ENCODE data around the gene OR52E1.

DNA sequence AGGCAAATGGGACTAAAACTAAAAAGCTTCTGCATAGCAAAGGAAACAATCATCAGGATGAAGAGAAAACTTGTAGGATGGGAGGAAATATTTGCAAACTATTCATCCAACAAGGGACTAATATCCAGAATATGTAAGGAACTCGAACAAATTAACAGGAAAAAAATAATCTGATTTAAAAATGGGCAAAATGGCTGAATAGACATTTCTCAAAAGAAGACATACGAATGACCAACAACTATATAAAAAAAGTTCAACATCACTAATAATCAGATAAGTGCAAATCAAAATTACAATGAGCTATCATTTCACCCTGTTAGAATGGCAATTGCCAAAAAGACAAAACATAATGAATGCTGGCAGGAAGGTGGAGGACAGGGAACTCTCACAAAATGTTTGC, 12.0 kb downstream of the OR52E1 start:
- TF ChIP-seq POLR2A (IDR thresholded peaks at IDR 0.05; ENCODE audit: low read length) (no peak), GATA1 (IDR thresholded peaks at IDR 0.05; ENCODE audit: low read depth, low read length) (no peak)
